Omental fat pad (tissue), 4 donors: Measurements from ENCODE around the gene ZNF385A. TPM values are rescaled to one million over a fixed set of nuclear protein-coding genes. Genes with fewer than 3 reads are reported as not detected.

Experiments used
- ATAC-seq: fragments of 150-250 bp; one replicate; pipeline ENCODE4 v1.9.1; 2016; ENCODE audit warnings: mild to moderate bottlenecking, moderate library complexity; ENCODE audit not compliant: low FRiP score
- DNase-seq: peaks from one replicate; pipeline ENCODE4 v3.0.0-alpha.2; 2019; ENCODE audit warnings: low spot score
- CTCF ChIP-seq, 3 donors: fragments of 450-650 bp; IDR thresholded peaks; one replicate each; pipeline ENCODE4 v1.5.1; 2016 to 2017; ENCODE audit warnings: antibody characterized with exemption in 3 of 3, mild to moderate bottlenecking in 3 of 3, moderate library complexity in 2 of 3
- total RNA-seq, 4 donors: library from RNA; depleted of rRNA; stranded (reverse); fragments of >200 nt; gene quantifications; one replicate each; pipeline ENCODE4 v1.1.0, GENCODE V29; 2016

The ZNF385A gene
- total RNA-seq, 4 donors from 2014 or later: 9.5 to 36.3 (median 21.8) TPM

GRCh38 chr12:54372113-54372806, 12.3 kb downstream of the ZNF385A start:
- no peak for ATAC-seq
- DNase-seq: no peak
- no peak for TF ChIP-seq CTCF (IDR thresholded peaks at IDR 0.05)

- no peak for DNase-seq
- no peak for TF ChIP-seq CTCF (IDR thresholded peaks at IDR 0.05)
- no peak for ATAC-seq
Observed at GRCh38 chr12:54371328-54372112, 13.0 kb downstream of the ZNF385A start.

- TF ChIP-seq CTCF (IDR thresholded peaks at IDR 0.05): peak in 2 of 3 donors; percentile 53 to 84
- ATAC-seq (peak; percentile 72), DNase-seq (no peak)
Observed at GRCh38 chr12:54370171-54370730, 14.3 kb downstream of the ZNF385A start.

- ATAC-seq (no peak), DNase-seq (no peak)
- TF ChIP-seq CTCF (IDR thresholded peaks at IDR 0.05): no peak
Observed at GRCh38 chr12:54369597-54370131, 14.9 kb downstream of the ZNF385A start.

- peak in 1 of 3 donors; percentile 70 for TF ChIP-seq CTCF (IDR thresholded peaks at IDR 0.05)
- DNase-seq (peak; percentile 85), ATAC-seq (peak; percentile 49)
Observed at GRCh38 chr12:54368709-54369596, 15.6 kb downstream of the ZNF385A start.

GRCh38 chr12:54368025-54368708, 16.4 kb downstream of the ZNF385A start:
- no peak for DNase-seq
- no peak for ATAC-seq
- no peak for TF ChIP-seq CTCF (IDR thresholded peaks at IDR 0.05)
